RKO (cell line): ENCODE measurements around the gene ANGPT4.
A peak's percentile ranks its signal among the peaks of the same experiment; 100 is the strongest.
"Not testable (repeated sequence)": the region's sequence is repeated elsewhere in the genome, so short reads cannot be mapped to it uniquely, and the experiment has no call there.

ENCODE experiments used
- DNase-seq: peaks from one replicate; pipeline ENCODE4 v3.0.0-alpha.2; 2016; ENCODE audit warnings: low spot score

Gene ANGPT4

GRCh38 chr20:906001-906520 lies 10.1 kb downstream of the ANGPT4 start:
- DNase-seq: no peak

GRCh38 chr20:905396-905961 lies 10.7 kb downstream of the ANGPT4 start:
- no peak for DNase-seq

GRCh38 chr20:904039-904545 lies 12.0 kb downstream of the ANGPT4 start:
- DNase-seq: no peak

- not testable (repeated sequence) for DNase-seq
Observed at GRCh38 chr20:897436-897835, 18.7 kb downstream of the ANGPT4 start.

GRCh38 chr20:896501-897025 lies 19.6 kb downstream of the ANGPT4 start:
- DNase-seq: no peak

GRCh38 chr20:892371-892770 lies 23.8 kb downstream of the ANGPT4 start:
- DNase-seq: not testable (repeated sequence)

- no peak for DNase-seq
Observed at GRCh38 chr20:891706-892080, 24.4 kb downstream of the ANGPT4 start.

- no peak for DNase-seq
Observed at GRCh38 chr20:891058-891705, 25.0 kb downstream of the ANGPT4 start.

GRCh38 chr20:890666-891057 lies 25.5 kb downstream of the ANGPT4 start:
- no peak for DNase-seq

- DNase-seq: no peak
Observed at GRCh38 chr20:889932-890463, 26.1 kb downstream of the ANGPT4 start.

- DNase-seq: no peak
Observed at GRCh38 chr20:889106-889505, 27.0 kb downstream of the ANGPT4 start.

- no peak for DNase-seq
Observed at GRCh38 chr20:888057-888456, 28.1 kb downstream of the ANGPT4 start.

- DNase-seq: no peak
Observed at GRCh38 chr20:887137-887536, 29.0 kb downstream of the ANGPT4 start.

GRCh38 chr20:884983-885952 lies 30.9 kb downstream of the ANGPT4 start:
- DNase-seq: no peak

- no peak for DNase-seq
Observed at GRCh38 chr20:881783-882144, 34.4 kb downstream of the ANGPT4 start.

- DNase-seq: peak; percentile 83
Observed at GRCh38 chr20:881051-881782, 34.9 kb downstream of the ANGPT4 start.

- DNase-seq: no peak
Observed at GRCh38 chr20:879626-880025, 36.5 kb downstream of the ANGPT4 start.

GRCh38 chr20:878511-879307 lies 37.4 kb downstream of the ANGPT4 start:
- DNase-seq: peak; percentile 40

GRCh38 chr20:877814-878213 lies 38.3 kb downstream of the ANGPT4 start:
- DNase-seq: no peak

GRCh38 chr20:875115-875514 lies 41.0 kb downstream of the ANGPT4 start:
- DNase-seq: no peak
